Measurements from ENCODE around the gene ZBTB7A.
"Not testable (repeated sequence)": the region's sequence is repeated elsewhere in the genome, so short reads cannot be mapped to it uniquely, and the experiment has no call there.

Gene ZBTB7A

DNA sequence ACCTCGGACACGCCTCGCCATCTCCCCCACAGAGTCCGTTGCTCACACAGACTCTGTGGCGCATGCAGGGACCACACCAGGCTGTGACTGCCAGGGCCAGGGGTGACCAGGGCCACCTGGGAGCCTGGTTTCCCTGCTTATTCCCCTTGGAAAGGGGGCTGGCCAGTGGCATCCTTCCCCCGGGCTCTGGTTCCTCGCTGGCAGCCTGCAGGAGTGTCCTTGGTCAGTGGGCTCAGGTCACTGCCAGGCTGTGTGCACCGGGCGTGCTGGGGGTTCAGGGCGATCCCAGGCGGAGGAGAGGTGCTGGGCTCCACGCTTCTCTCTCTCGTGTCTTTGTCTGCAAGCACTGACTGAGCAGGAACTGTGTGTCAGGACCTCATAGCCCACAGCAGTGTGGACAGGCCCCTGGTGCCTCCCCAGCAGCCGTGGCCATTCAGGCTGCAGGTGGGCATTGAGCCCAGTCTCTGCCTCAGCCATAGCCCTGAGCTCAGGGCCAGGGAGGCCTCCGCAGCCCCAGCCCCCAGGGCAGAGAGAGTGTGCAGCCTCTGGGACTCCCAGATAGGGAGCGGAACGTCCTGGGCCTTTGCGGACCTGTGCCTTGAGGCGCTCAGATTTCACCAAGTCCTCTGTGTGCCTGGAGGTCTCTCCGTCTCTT is 52.7 kb downstream of the ZBTB7A start:
- no peak for DNase-seq

GRCh38 chr19:4012975-4013634 is 53.6 kb downstream of the ZBTB7A start:
- DNase-seq: no peak

GRCh38 chr19:4012092-4012974 is 54.4 kb downstream of the ZBTB7A start:
- no peak for DNase-seq

- DNase-seq: not testable (repeated sequence)
Measured at GRCh38 chr19:4011430-4011829, 55.3 kb downstream of the ZBTB7A start.

DNA sequence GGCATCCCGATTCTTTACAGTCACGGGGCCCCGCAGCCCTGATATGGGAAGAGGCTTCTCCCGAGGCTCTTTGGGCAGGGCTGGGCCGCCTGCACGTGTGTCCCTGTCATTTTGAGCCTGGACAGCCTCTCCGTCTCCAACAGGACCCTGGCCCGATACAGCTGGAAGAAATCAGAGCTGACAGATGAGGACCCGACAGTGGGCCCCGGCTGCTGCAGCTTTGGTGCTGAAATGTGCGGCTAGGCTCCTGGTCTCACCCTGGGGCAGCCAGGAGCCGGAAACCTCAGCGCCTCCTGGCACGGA is 55.9 kb downstream of the ZBTB7A start:
- no peak for DNase-seq

- DNase-seq: no peak
Measured at GRCh38 chr19:4009990-4010807, 56.5 kb downstream of the ZBTB7A start.

GRCh38 chr19:4007836-4008539 is 58.7 kb downstream of the ZBTB7A start:
- no peak for DNase-seq

DNA sequence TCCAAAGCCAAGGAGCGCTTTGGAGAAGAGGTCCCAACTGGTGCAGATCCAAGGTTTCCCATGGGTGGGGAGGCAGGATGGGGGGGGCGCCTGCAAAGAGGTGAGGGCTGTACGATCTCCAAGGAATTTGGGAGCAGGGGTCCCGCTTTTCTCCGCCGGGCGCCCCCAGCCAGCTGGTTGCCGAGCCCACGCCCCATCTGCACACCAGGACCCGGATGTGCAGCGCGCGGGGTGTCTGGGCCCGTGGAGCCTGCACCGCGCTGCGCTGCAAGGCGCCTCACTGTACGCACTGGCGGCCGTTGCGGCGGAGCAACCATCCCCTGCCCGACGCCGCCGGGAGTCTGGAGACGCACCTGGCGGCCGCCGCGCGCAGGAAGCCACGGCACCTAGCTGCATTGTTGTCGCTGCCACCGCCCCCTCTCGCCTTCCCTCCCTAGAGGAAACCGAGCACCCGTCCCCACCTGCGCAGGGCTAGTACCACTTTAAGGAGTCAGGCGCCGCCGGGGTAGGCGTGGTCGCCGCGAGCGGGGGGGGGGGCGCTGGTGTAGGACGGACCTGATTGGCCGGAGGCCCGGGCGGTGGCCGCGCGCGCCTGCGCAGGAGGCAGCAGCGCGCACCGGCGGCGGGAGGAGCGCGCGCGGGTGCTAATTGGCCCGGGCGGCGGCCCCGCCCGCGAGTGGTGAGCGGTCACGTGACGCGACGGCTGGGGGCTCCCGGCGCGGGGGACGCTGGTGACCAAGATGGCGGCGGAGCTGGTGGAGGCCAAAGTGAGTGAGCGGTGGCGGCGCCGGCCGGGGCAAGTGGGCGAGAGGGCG is 59.5 kb downstream of the ZBTB7A start, which contains the start of gene PIAS4:
PIAS4 (plus strand) TSS at position 716 of the 815 bp plus-strand sequence; CDS start at position 741, 25 bp downstream.
- DNase-seq: peak; percentile 97

- not testable (repeated sequence) for DNase-seq
Measured at GRCh38 chr19:4005436-4005835, 61.3 kb downstream of the ZBTB7A start.

GRCh38 chr19:4000798-4001197 is 65.9 kb downstream of the ZBTB7A start:
- not testable (repeated sequence) for DNase-seq

DNA sequence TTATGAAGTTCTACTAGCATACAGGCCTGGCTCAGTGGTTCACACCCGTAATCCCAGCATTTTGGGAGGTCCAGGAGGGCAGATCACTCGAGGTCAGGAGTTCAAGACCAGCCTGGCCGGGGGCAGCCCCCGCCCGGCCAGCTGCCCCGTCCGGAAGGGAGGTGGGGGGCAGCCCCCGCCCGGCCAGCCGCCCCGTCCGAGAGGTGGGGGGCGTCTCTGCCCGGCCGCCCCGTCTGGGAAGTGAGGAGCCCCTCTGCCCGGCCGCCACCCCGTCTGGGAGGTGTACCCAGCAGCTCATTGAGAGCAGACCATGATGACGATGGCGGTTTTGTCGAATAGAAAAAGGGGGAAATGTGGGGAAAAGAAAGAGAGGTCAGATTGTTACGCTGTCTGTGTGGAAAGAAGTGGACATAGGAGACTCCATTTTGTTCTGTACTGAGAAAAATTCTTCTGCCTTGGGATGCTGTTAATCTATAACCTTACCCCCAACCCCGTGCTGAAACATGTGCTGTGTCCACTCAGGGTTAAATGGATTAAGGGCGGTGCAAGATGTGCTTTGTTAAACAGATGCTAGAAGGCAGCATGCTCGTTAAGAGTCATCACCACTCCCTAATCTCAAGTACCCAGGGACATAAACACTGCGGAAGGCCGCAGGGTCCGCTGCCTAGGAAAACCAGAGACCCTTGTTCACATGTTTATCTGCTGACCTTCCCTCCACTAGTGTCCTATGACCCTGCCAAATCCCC is 67.9 kb downstream of the ZBTB7A start:
- DNase-seq: not testable (repeated sequence)

DNA sequence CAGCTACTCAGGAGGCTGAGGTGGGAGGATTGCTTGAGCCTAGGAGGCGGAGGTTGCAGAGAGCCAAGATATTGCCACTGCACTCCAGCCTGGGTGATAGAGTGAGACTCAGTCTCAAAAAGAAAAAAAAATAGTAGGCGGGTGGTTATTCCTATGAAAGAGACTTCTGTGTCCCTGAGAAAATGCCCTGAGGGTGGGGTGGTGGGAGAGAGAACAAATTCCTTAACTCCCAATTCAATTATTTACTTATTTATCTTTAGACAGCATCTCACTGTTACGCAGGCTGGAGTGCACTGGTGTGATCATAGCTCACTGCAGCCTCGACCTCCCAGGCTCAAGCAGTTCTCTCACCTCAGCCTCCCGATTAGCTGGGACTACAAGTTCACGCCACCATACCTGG is 71.1 kb downstream of the ZBTB7A start:
- no peak for DNase-seq

Measured in activated gamma-delta T cell treated with Interleukin-2 at 50 U/mL for 16 hours (primary cell).